GM18868 (cell line): ENCODE data around the gene VAMP2.

Experiments used
- ATAC-seq: cut with Tn5 transposase; IDR thresholded peaks from one replicate; pipeline ENCODE4 v1.9.1; 2021; ENCODE audit warnings: mild to moderate bottlenecking, moderate library complexity; ENCODE audit not compliant: unreplicated experiment

VAMP2 gene

GRCh38 chr17:8124350-8125153 is 38.2 kb downstream of the VAMP2 start:
- ATAC-seq: no peak

- no peak for ATAC-seq
Observed at GRCh38 chr17:8123695-8124349, 38.9 kb downstream of the VAMP2 start, which contains the start of gene HES7. TSS of gene HES7 (minus strand) at chr17:8124106. CDS start at chr17:8124084, 22 bp downstream.

GRCh38 chr17:8122924-8123694 is 39.6 kb downstream of the VAMP2 start:
- ATAC-seq: no peak

GRCh38 chr17:8122422-8122923 is 40.3 kb downstream of the VAMP2 start:
- no peak for ATAC-seq

- no peak for ATAC-seq
Observed at GRCh38 chr17:8121681-8122421, 40.9 kb downstream of the VAMP2 start.

GRCh38 chr17:8121407-8121680 is 41.4 kb downstream of the VAMP2 start:
- no peak for ATAC-seq

GRCh38 chr17:8120520-8121406 is 42.0 kb downstream of the VAMP2 start:
- ATAC-seq: no peak

GRCh38 chr17:8119581-8120519 is 42.9 kb downstream of the VAMP2 start:
- peak; percentile 39 for ATAC-seq

- ATAC-seq: peak; percentile 42
Observed at GRCh38 chr17:8118769-8119580, 43.8 kb downstream of the VAMP2 start.

- ATAC-seq: no peak
Observed at GRCh38 chr17:8117980-8118768, 44.6 kb downstream of the VAMP2 start, which contains the start of gene ALOXE3. TSS of gene ALOXE3 (minus strand) at chr17:8118514. CDS start at chr17:8117990, 524 bp downstream.

GRCh38 chr17:8117367-8117979 is 45.3 kb downstream of the VAMP2 start:
- ATAC-seq: no peak

GRCh38 chr17:8116776-8117175 is 46.0 kb downstream of the VAMP2 start:
- ATAC-seq: no peak

GRCh38 chr17:8110907-8111306 is 51.8 kb downstream of the VAMP2 start:
- ATAC-seq: no peak

- ATAC-seq: no peak
Observed at GRCh38 chr17:8110456-8110804, 52.3 kb downstream of the VAMP2 start.

GRCh38 chr17:8109661-8110455 is 52.9 kb downstream of the VAMP2 start:
- ATAC-seq: peak; percentile 42
